Trophoblast cell (in vitro differentiated cells and primary cell): ENCODE data around the gene SNED1.

Source experiments
- DNase-seq, 2 donors: peaks; one replicate each; pipeline ENCODE4 v3.0.0-alpha.2; 2016
- H2AFZ ChIP-seq: 2 replicates; pipeline ENCODE4 v1.6.1; 2013; ENCODE audit warnings: low read length, moderate library complexity, mild to moderate bottlenecking; ENCODE audit not compliant: insufficient read depth, poor library complexity
- H2AK5ac ChIP-seq: 2 replicates; pipeline ENCODE4 v1.6.1; 2013; ENCODE audit warnings: mild to moderate bottlenecking, low read length
- H2BK120ac ChIP-seq: 2 replicates; pipeline ENCODE4 v1.6.1; 2013; ENCODE audit warnings: low read length, mild to moderate bottlenecking, moderate library complexity; ENCODE audit not compliant: insufficient read depth, poor library complexity
- H2BK12ac ChIP-seq: 2 replicates; pipeline ENCODE4 v1.6.1; 2013; ENCODE audit warnings: mild to moderate bottlenecking, low read length, moderate library complexity
- H2BK5ac ChIP-seq: 2 replicates; pipeline ENCODE4 v1.6.1; 2013; ENCODE audit warnings: low read length, low read depth, moderate library complexity, mild to moderate bottlenecking; ENCODE audit not compliant: poor library complexity
- H3K14ac ChIP-seq: 2 replicates; pipeline ENCODE4 v1.6.1; 2013; ENCODE audit warnings: mild to moderate bottlenecking, low read length
- H3K18ac ChIP-seq: 2 replicates; pipeline ENCODE4 v1.6.1; 2013; ENCODE audit warnings: mild to moderate bottlenecking, low read length
- H3K23ac ChIP-seq: 2 replicates; pipeline ENCODE4 v1.6.1; 2013; ENCODE audit warnings: low read length
- H3K27ac ChIP-seq: 2 replicates; pipeline ENCODE4 v1.5.1; 2013; ENCODE audit warnings: low read depth, mild to moderate bottlenecking, inconsistent platforms, low read length, moderate library complexity
- H3K27me3 ChIP-seq: 2 replicates; pipeline ENCODE4 v1.6.1; 2013; ENCODE audit warnings: inconsistent platforms, mild to moderate bottlenecking, low read length, moderate library complexity; ENCODE audit not compliant: insufficient read depth
- H3K36me3 ChIP-seq, 2 experiments: 1 replicate in 1 of 2; 2 replicates in 1 of 2; pipeline ENCODE4 v1.6.1; 2013; ENCODE audit warnings: low read length in 2 of 2, mild to moderate bottlenecking in 2 of 2, moderate library complexity in 1 of 2; ENCODE audit not compliant: insufficient read depth in 2 of 2, control insufficient read depth in 1 of 2
- H3K4ac ChIP-seq: 2 replicates; pipeline ENCODE4 v1.6.1; 2013; ENCODE audit warnings: low read depth, mild to moderate bottlenecking, low read length, moderate library complexity
- H3K4me1 ChIP-seq, 2 experiments: 1 replicate in 1 of 2; 2 replicates in 1 of 2; pipeline ENCODE4 v1.6.1; 2013; ENCODE audit warnings: low read length in 2 of 2, mild to moderate bottlenecking in 2 of 2, moderate library complexity in 1 of 2; ENCODE audit not compliant: insufficient read depth in 2 of 2, control insufficient read depth in 1 of 2
- H3K4me2 ChIP-seq: 2 replicates; pipeline ENCODE4 v1.6.1; 2013; ENCODE audit warnings: inconsistent platforms, mild to moderate bottlenecking, low read length, moderate library complexity
- H3K4me3 ChIP-seq: 2 replicates; pipeline ENCODE4 v1.5.1; 2013; ENCODE audit warnings: mild to moderate bottlenecking, low read depth, low read length, inconsistent platforms
- H3K79me1 ChIP-seq: one replicate; pipeline ENCODE4 v1.6.1; 2013; ENCODE audit warnings: low read length
- H3K79me2 ChIP-seq: 2 replicates; pipeline ENCODE4 v1.6.1; 2013; ENCODE audit warnings: low read length, mild to moderate bottlenecking; ENCODE audit not compliant: control insufficient read depth, insufficient read depth, poor library complexity
- H3K9ac ChIP-seq: 2 replicates; pipeline ENCODE4 v1.6.1; 2013; ENCODE audit warnings: mild to moderate bottlenecking, low read length
- H3K9me3 ChIP-seq: 2 replicates; pipeline ENCODE4 v1.6.1; 2013; ENCODE audit warnings: low read depth, mild to moderate bottlenecking, control low read depth, inconsistent platforms, low read length; ENCODE audit not compliant: insufficient read depth
- H4K12ac ChIP-seq: 2 replicates; pipeline ENCODE4 v1.6.1; 2013; ENCODE audit warnings: low read depth, mild to moderate bottlenecking, low read length, moderate library complexity
- H4K8ac ChIP-seq: 2 replicates; pipeline ENCODE4 v1.6.1; 2013; ENCODE audit warnings: low read depth, mild to moderate bottlenecking, low read length, moderate library complexity
- H4K91ac ChIP-seq: one replicate; pipeline ENCODE4 v1.6.1; 2013; ENCODE audit warnings: low read depth, mild to moderate bottlenecking, low read length, moderate library complexity
- WGBS: extraction: QIAGEN DNeasy Blood & Tissue Kit; methylation state at CpG from one replicate; pipeline ENCODE4 v1.1.7; 2013; ENCODE audit warnings: missing lambda C conversion rate; ENCODE audit not compliant: insufficient read length, insufficient coverage; ENCODE audit errors: extremely low coverage; 5-methylcytosine and 5-hydroxymethylcytosine counted together

The SNED1 gene

DNA sequence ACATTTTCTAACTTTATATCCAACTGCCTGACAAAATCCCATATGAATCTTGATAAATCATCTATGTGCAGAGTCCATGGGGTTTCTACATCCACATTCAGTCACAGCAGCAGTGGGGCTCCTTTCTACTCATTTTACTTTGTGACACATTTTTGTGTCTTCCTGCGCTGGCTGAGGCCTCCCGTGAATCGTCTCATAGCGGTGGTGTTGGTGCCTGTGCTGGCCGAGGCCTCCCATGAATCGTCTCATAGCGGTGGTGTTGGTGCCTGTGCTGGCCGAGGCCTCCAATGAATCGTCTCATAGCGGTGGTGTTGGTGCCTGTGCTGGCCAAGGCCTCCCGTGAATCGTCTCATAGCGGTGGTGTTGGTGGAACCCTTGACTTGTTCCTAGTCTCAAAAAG, 17.0 kb downstream of the SNED1 start:
- no CpG with 5 or more reads among the region's 13 CpGs for WGBS
- H2BK120ac ChIP-seq = no peak overlapping the region
- no peak overlapping the region for H3K4ac ChIP-seq
- no peak overlapping the region for H3K27ac ChIP-seq
- no peak overlapping the region for H3K18ac ChIP-seq
- H3K79me2 ChIP-seq = no peaks in the 10 kb centered on the region
- DNase-seq = no peak
- H4K91ac ChIP-seq = no peak overlapping the region
- no peak overlapping the region for H2BK12ac ChIP-seq
- H2AK5ac ChIP-seq = no peak overlapping the region
- H3K79me1 ChIP-seq = no peaks in the 10 kb centered on the region
- H3K27me3 ChIP-seq = no peaks in the 10 kb centered on the region
- no peak overlapping the region for H4K12ac ChIP-seq
- no peak overlapping the region for H3K14ac ChIP-seq
- H3K4me2 ChIP-seq = no peak overlapping the region
- no peak overlapping the region for H3K4me3 ChIP-seq
- H3K9me3 ChIP-seq = peaks cover 13% of the 10 kb centered on the region
- H3K4me1 ChIP-seq = peaks cover 2 to 3% of the 10 kb centered on the region in 2 experiments
- H3K36me3 ChIP-seq = no peaks in the 10 kb centered on the region
- no peak overlapping the region for H3K9ac ChIP-seq
- no peak overlapping the region for H3K23ac ChIP-seq
- H2AFZ ChIP-seq = no peak overlapping the region
- H4K8ac ChIP-seq = no peak overlapping the region
- H2BK5ac ChIP-seq = no peak overlapping the region

- H2AFZ ChIP-seq = no peak overlapping the region
- no peak for DNase-seq
- H3K4ac ChIP-seq = no peak overlapping the region
- H3K9me3 ChIP-seq = peaks cover 13% of the 10 kb centered on the region
- H3K4me3 ChIP-seq = no peak overlapping the region
- H3K4me1 ChIP-seq = no peaks in the 10 kb centered on the region
- no peak overlapping the region for H3K14ac ChIP-seq
- H4K12ac ChIP-seq = no peak overlapping the region
- H3K79me2 ChIP-seq = no peaks in the 10 kb centered on the region
- H2AK5ac ChIP-seq = no peak overlapping the region
- no peak overlapping the region for H2BK120ac ChIP-seq
- no peaks in the 10 kb centered on the region for H3K27me3 ChIP-seq
- WGBS = no CpG with 5 or more reads among the region's 13 CpGs
- no peak overlapping the region for H4K91ac ChIP-seq
- H3K4me2 ChIP-seq = no peak overlapping the region
- H3K27ac ChIP-seq = no peak overlapping the region
- no peak overlapping the region for H3K18ac ChIP-seq
- H3K79me1 ChIP-seq = no peaks in the 10 kb centered on the region
- no peak overlapping the region for H3K9ac ChIP-seq
- H2BK12ac ChIP-seq = no peak overlapping the region
- H3K36me3 ChIP-seq = no peaks in the 10 kb centered on the region
- no peak overlapping the region for H2BK5ac ChIP-seq
- H3K23ac ChIP-seq = no peak overlapping the region
- H4K8ac ChIP-seq = no peak overlapping the region
Observed at GRCh38 chr2:241017228-241017940, 19.0 kb downstream of the SNED1 start.

DNA sequence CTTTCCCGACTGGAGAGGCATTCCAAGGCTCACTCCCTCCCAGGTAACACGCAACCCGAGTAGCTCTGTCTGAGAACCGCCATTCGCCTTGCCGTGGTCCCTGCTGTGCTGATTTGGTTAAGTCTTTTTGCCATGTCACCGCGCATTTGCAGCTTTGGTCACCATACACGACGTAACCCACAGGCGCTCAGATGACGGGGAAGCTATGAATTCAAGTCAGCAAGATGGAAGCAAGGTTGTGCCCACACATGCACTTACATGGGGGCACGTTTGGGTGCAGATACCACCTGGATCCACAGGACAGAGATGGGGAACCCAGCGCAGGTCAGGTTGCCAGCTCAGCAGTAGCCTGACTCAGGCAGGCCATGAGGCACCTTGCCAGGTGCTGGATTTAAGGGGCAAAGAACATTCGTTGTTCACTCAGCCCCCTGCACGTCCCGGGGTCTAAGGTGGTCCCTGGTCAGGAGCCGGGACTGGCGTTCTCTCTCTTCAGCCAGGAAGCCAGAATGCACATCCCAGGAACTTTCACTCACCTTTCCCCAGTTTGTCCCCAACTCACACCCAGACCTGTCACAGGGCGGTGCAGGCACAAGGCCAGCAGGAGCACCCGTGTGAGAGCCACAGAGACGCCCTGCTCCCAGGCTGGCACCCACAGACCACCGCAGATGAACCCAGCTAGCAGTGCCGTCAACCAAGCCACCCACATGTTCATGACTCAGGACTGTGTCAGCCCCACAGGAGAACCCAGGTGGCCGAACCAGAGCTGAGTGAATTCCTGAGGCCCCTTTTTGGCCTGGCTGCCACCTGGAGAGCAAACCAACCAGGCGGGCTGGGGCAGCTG, 19.9 kb downstream of the SNED1 start:
- Histone ChIP-seq H3K36me3 (no peaks in the 10 kb centered on the region), H3K79me2 (no peaks in the 10 kb centered on the region)

GRCh38 chr2:241019441-241020139, 21.2 kb downstream of the SNED1 start:
- H3K27me3 ChIP-seq = no peaks in the 10 kb centered on the region
- H2AK5ac ChIP-seq = no peak overlapping the region
- H3K14ac ChIP-seq = no peak overlapping the region
- H3K18ac ChIP-seq = no peak overlapping the region
- no peak overlapping the region for H2AFZ ChIP-seq
- no peak overlapping the region for H2BK120ac ChIP-seq
- H4K8ac ChIP-seq = no peak overlapping the region
- H2BK5ac ChIP-seq = no peak overlapping the region
- no CpG with 5 or more reads among the region's 20 CpGs for WGBS
- H3K79me2 ChIP-seq = no peaks in the 10 kb centered on the region
- H3K23ac ChIP-seq = no peak overlapping the region
- no peak overlapping the region for H4K12ac ChIP-seq
- H3K9ac ChIP-seq = no peak overlapping the region
- DNase-seq = no peak
- no peak overlapping the region for H3K4me3 ChIP-seq
- peaks cover 11% of the 10 kb centered on the region for H3K9me3 ChIP-seq
- no peak overlapping the region for H3K4me2 ChIP-seq
- H3K27ac ChIP-seq = no peak overlapping the region
- no peak overlapping the region for H2BK12ac ChIP-seq
- H3K36me3 ChIP-seq = no peaks in the 10 kb centered on the region
- H4K91ac ChIP-seq = no peak overlapping the region
- H3K4me1 ChIP-seq = no peaks in the 10 kb centered on the region
- H3K4ac ChIP-seq = no peak overlapping the region
- H3K79me1 ChIP-seq = no peaks in the 10 kb centered on the region

More for the DNA sequence above, 19.9 kb downstream of the SNED1 start:
- no peak overlapping the region for H2BK120ac ChIP-seq
- no peak overlapping the region for H2AK5ac ChIP-seq
- no peak overlapping the region for H3K4me2 ChIP-seq
- no peak overlapping the region for H3K9ac ChIP-seq
- H4K8ac ChIP-seq = no peak overlapping the region
- no peak overlapping the region for H2BK5ac ChIP-seq
- no peak overlapping the region for H2AFZ ChIP-seq
- no peak overlapping the region for H4K12ac ChIP-seq
- H3K4ac ChIP-seq = no peak overlapping the region
- no peaks in the 10 kb centered on the region for H3K4me1 ChIP-seq
- no peak for DNase-seq
- peaks cover 13% of the 10 kb centered on the region for H3K9me3 ChIP-seq
- no peaks in the 10 kb centered on the region for H3K79me1 ChIP-seq
- no peak overlapping the region for H3K4me3 ChIP-seq
- no peak overlapping the region for H2BK12ac ChIP-seq
- H3K18ac ChIP-seq = no peak overlapping the region
- H3K23ac ChIP-seq = no peak overlapping the region
- H3K14ac ChIP-seq = no peak overlapping the region
- no CpG with 5 or more reads among the region's 26 CpGs for WGBS
- H4K91ac ChIP-seq = no peak overlapping the region
- H3K27ac ChIP-seq = no peak overlapping the region
- H3K27me3 ChIP-seq = no peaks in the 10 kb centered on the region
